HEK293 (cell line): ENCODE results near the gene SMIM1.

ENCODE experiments used
- CTCF ChIA-PET: fragments of 350-600 bp; formaldehyde crosslinking; extraction: SDS; loops from one replicate; lab custom pipeline; 2021; ENCODE audit warnings: antibody characterized with exemption; lab: Yijun Ruan, JAX
- POLR2A ChIA-PET: fragments of 300-600 bp; formaldehyde crosslinking; extraction: SDS; loops from one replicate; lab custom pipeline; 2020; ENCODE audit warnings: antibody characterized with exemption, inconsistent platforms; lab: Yijun Ruan, JAX
- H3K27ac ChIP-seq: fragments of 200-500 bp; sonication (Bioruptor generic); 2 replicates; pipeline ENCODE4 v1.5.1; 2014; ENCODE audit warnings: low read depth, low read length, control low read depth, inconsistent platforms; ENCODE audit errors: extremely low read depth
- H3K36me3 ChIP-seq, 2 experiments: fragments of 200-500 bp in 1 of 2; sonication (Bioruptor generic) in 1 of 2; 1 replicate in 1 of 2; 2 replicates in 1 of 2; pipeline ENCODE4 v1.5.1; 2014 to 2017; ENCODE audit warnings: inconsistent platforms in 2 of 2, low read length in 2 of 2; ENCODE audit not compliant: control insufficient read depth in 2 of 2, insufficient read depth in 1 of 2
- H3K4me1 ChIP-seq: fragments of 200-500 bp; sonication (Bioruptor generic); 2 replicates; pipeline ENCODE4 v1.5.1; 2014; ENCODE audit warnings: mild to moderate bottlenecking, low read length, inconsistent platforms; ENCODE audit not compliant: control insufficient read depth, insufficient read depth
- H3K4me3 ChIP-seq: 2 replicates; pipeline ENCODE4 v1.5.1; 2011; ENCODE audit warnings: low read depth, mild to moderate bottlenecking, control low read depth, low read length, moderate library complexity
- H3K9me3 ChIP-seq: fragments of 200-500 bp; sonication (Bioruptor generic); 2 replicates; pipeline ENCODE4 v1.5.1; 2014; ENCODE audit warnings: low read depth, low read length, inconsistent platforms; ENCODE audit not compliant: control insufficient read depth, insufficient read depth
- BCL11B ChIP-seq: fragments of 450-650 bp; formaldehyde crosslinking; IDR thresholded peaks from 2 replicates; pipeline ENCODE4 v1.5.1; 2016; ENCODE audit warnings: low read depth, missing biosample characterization, missing genetic modification characterization
- EGR2 ChIP-seq: fragments of 450-650 bp; formaldehyde crosslinking; IDR thresholded peaks from 2 replicates; pipeline ENCODE4 v1.5.1; 2016; ENCODE audit warnings: low read depth, missing biosample characterization, missing genetic modification characterization
- GLIS2 ChIP-seq: fragments of 450-650 bp; formaldehyde crosslinking; IDR thresholded peaks from 2 replicates; pipeline ENCODE4 v1.5.1; 2016; ENCODE audit warnings: missing biosample characterization, missing genetic modification characterization
- HOXC10 ChIP-seq: sonication (generic); formaldehyde crosslinking; IDR thresholded peaks from 2 replicates; pipeline ENCODE4 v1.8.1; 2023; ENCODE audit warnings: mild to moderate bottlenecking, missing genetic modification reagents
- KLF1 ChIP-seq: fragments of 450-650 bp; formaldehyde crosslinking; IDR thresholded peaks from 2 replicates; pipeline ENCODE4 v1.5.1; 2016; ENCODE audit warnings: missing biosample characterization, missing genetic modification characterization
- KLF8 ChIP-seq: fragments of 450-650 bp; formaldehyde crosslinking; IDR thresholded peaks from 2 replicates; pipeline ENCODE4 v1.5.1; 2016; ENCODE audit warnings: missing biosample characterization, missing genetic modification characterization
- PBX3 ChIP-seq: sonication (generic); formaldehyde crosslinking; IDR thresholded peaks from 2 replicates; pipeline ENCODE4 v1.8.1; 2022; ENCODE audit warnings: mild to moderate bottlenecking, moderate library complexity, missing genetic modification reagents
- PRDM4 ChIP-seq: fragments of 450-650 bp; formaldehyde crosslinking; IDR thresholded peaks from 2 replicates; pipeline ENCODE4 v1.5.1; 2017; ENCODE audit warnings: missing biosample characterization, missing genetic modification characterization
- SALL2 ChIP-seq: fragments of 450-650 bp; formaldehyde crosslinking; IDR thresholded peaks from 2 replicates; pipeline ENCODE4 v1.5.0; 2017; ENCODE audit warnings: missing biosample characterization, mild to moderate bottlenecking, missing genetic modification characterization, borderline replicate concordance
- ZBTB11 ChIP-seq: fragments of 450-650 bp; formaldehyde crosslinking; conservative IDR thresholded peaks from 2 replicates; pipeline ENCODE4 v1.5.1; 2016; ENCODE audit warnings: low read depth, missing biosample characterization, missing genetic modification characterization
- ZBTB17 ChIP-seq: fragments of 450-650 bp; formaldehyde crosslinking; IDR thresholded peaks from 2 replicates; pipeline ENCODE4 v1.5.1; 2016; ENCODE audit warnings: missing biosample characterization, missing genetic modification characterization
- ZNF211 ChIP-seq: fragments of 450-650 bp; formaldehyde crosslinking; IDR thresholded peaks from 2 replicates; pipeline ENCODE4 v1.5.1; 2016; ENCODE audit warnings: low read depth, missing biosample characterization, missing genetic modification characterization
- ZNF248 ChIP-seq: fragments of 450-650 bp; formaldehyde crosslinking; IDR thresholded peaks from 2 replicates; pipeline ENCODE4 v1.5.1; 2017; ENCODE audit warnings: missing biosample characterization, missing genetic modification characterization
- ZNF37A ChIP-seq: fragments of 450-650 bp; IDR thresholded peaks from 2 replicates; pipeline ENCODE4 v1.5.1; 2018; ENCODE audit warnings: missing biosample characterization, missing genetic modification characterization
- ZNF548 ChIP-seq: fragments of 450-650 bp; formaldehyde crosslinking; IDR thresholded peaks from 2 replicates; pipeline ENCODE4 v1.5.1; 2016; ENCODE audit warnings: missing biosample characterization, missing genetic modification characterization
- ZNF623 ChIP-seq: fragments of 450-650 bp; formaldehyde crosslinking; IDR thresholded peaks from 2 replicates; pipeline ENCODE4 v1.5.1; 2016; ENCODE audit warnings: missing biosample characterization, missing genetic modification characterization
- ZNF629 ChIP-seq: fragments of 450-650 bp; formaldehyde crosslinking; IDR thresholded peaks from 2 replicates; pipeline ENCODE4 v1.5.1; 2017; ENCODE audit warnings: missing biosample characterization, missing genetic modification characterization
- ZNF654 ChIP-seq: fragments of 450-650 bp; formaldehyde crosslinking; IDR thresholded peaks from 2 replicates; pipeline ENCODE4 v1.5.1; 2016; ENCODE audit warnings: low read depth, missing biosample characterization, missing genetic modification characterization
- ZNF660 ChIP-seq: fragments of 450-650 bp; IDR thresholded peaks from 2 replicates; pipeline ENCODE4 v1.5.1; 2018; ENCODE audit warnings: missing biosample characterization, mild to moderate bottlenecking, missing genetic modification characterization
- ZNF747 ChIP-seq: fragments of 450-650 bp; formaldehyde crosslinking; IDR thresholded peaks from 2 replicates; pipeline ENCODE4 v1.5.1; 2016; ENCODE audit warnings: missing biosample characterization, missing genetic modification characterization
- ZNF76 ChIP-seq: fragments of 450-650 bp; formaldehyde crosslinking; IDR thresholded peaks from 2 replicates; pipeline ENCODE4; 2016; ENCODE audit warnings: low read depth, missing biosample characterization, missing genetic modification characterization, borderline replicate concordance
- ZSCAN16 ChIP-seq: fragments of 450-650 bp; formaldehyde crosslinking; IDR thresholded peaks from 2 replicates; pipeline ENCODE4 v1.5.1; 2016; ENCODE audit warnings: missing biosample characterization, missing genetic modification characterization

Gene SMIM1

GRCh38 chr1:3733094-3733882 is 39.3 kb upstream of the SMIM1 start:
- TF ChIP-seq ZNF248 (tag by site-specific recombination) (no peak), GLIS2 (tag by site-specific recombination) (no peak), SALL2 (tag by site-specific recombination) (no peak), KLF8 (tag by site-specific recombination) (no peak), ZNF629 (tag by site-specific recombination) (no peak), BCL11B (tag by site-specific recombination) (no peak), ZNF37A (no peak), ZNF211 (no peak), ZBTB11 (tag by site-specific recombination) (no peak), ZNF654 (tag by site-specific recombination) (no peak), ZNF660 (no peak), ZSCAN16 (tag by site-specific recombination) (no peak), HOXC10 (CRISPR knock-in tag) (no peak)
- CTCF ChIA-PET, result interaction anchor here (0.6 to 1.6 kb wide), 2 partner anchors 9 to 37 kb away, joined by 5 to 6 read pairs; no protein-coding TSS in a partner anchor
- Histone ChIP-seq H3K27ac (no peak overlapping the region), H3K9me3 (no peaks in the 10 kb centered on the region), H3K36me3 (peaks cover 3 to 99% of the 10 kb centered on the region in 2 experiments; a peak in 2 of 3 replicates), H3K4me3 (no peak overlapping the region), H3K4me1 (no peaks in the 10 kb centered on the region)
- POLR2A ChIA-PET, result interaction anchor here (1.2 kb wide), 1 partner anchor 9 kb away, joined by 4 read pairs; no protein-coding TSS in a partner anchor

GRCh38 chr1:3733883-3734589 is 38.5 kb upstream of the SMIM1 start:
- H3K27ac ChIP-seq, result no peak overlapping the region
- ChIA-PET CTCF (interaction anchor here (0.6 to 2.2 kb wide), 3 partner anchors 9 to 36 kb away, joined by 5 to 10 read pairs (median 6); no protein-coding TSS in a partner anchor), POLR2A (interaction anchor here (0.7 to 1.2 kb wide), 2 partner anchors 10 to 1228 kb away, joined by 4 to 5 read pairs; no protein-coding TSS in a partner anchor)
- no peaks in the 10 kb centered on the region for H3K4me1 ChIP-seq
- peaks cover 3 to 100% of the 10 kb centered on the region in 2 experiments; a peak in 2 of 3 replicates for H3K36me3 ChIP-seq
- TF ChIP-seq GLIS2 (tag by site-specific recombination), result peak; percentile 66
- no peak for TF ChIP-seq ZBTB17
- H3K9me3 ChIP-seq, result no peaks in the 10 kb centered on the region
- H3K4me3 ChIP-seq, result no peak overlapping the region

GRCh38 chr1:3734602-3735001 is 37.9 kb upstream of the SMIM1 start:
- CTCF ChIA-PET, result interaction anchor here (2.2 kb wide), 1 partner anchor 10 kb away, joined by 10 read pairs; no protein-coding TSS in a partner anchor
- TF ChIP-seq KLF1 (tag by site-specific recombination), result no peak
- TF ChIP-seq ZNF76 (tag by site-specific recombination), result no peak
- no peak for TF ChIP-seq ZNF623 (tag by site-specific recombination)
- TF ChIP-seq PRDM4, result no peak
- TF ChIP-seq ZNF747, result no peak
- no peak for TF ChIP-seq PBX3 (CRISPR knock-in tag)
- no peak for TF ChIP-seq ZNF548 (tag by site-specific recombination)
- TF ChIP-seq EGR2 (tag by site-specific recombination), result no peak

More at GRCh38 chr1:3734602-3735001, 37.9 kb upstream of the SMIM1 start:
- Histone ChIP-seq H3K4me1 (no peaks in the 10 kb centered on the region), H3K36me3 (peaks cover 3 to 100% of the 10 kb centered on the region in 2 experiments; a peak in 2 of 3 replicates), H3K27ac (no peak overlapping the region), H3K4me3 (no peak overlapping the region), H3K9me3 (no peaks in the 10 kb centered on the region)
- POLR2A ChIA-PET, result no interaction called here
